ENCODE results near the gene METTL26.

DNA sequence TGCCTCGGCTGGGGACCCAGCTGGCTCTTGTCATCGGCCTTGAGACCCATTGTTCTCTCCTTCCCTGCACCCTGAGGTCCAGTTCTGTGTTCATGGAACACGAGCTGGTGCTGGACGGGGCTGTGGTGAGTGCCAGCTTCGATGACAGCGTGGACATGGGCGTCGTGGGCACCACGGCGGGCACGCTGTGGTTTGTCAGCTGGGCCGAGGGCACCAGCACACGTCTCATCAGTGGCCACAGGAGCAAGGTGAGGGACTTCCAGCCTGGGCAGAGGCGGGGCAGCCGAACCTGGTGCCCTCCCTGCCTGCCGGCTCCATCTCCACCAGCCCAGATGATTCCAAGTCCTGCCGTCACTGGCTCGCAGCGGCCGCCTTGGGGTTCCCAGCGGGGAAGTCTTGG is 26.5 kb upstream of the METTL26 start:
- no peak for TF ChIP-seq CTCF (IDR thresholded peaks at IDR 0.05)
- TF ChIP-seq POLR2A (IDR thresholded peaks at IDR 0.05), result no peak
- no peak for TF ChIP-seq EP300 (IDR thresholded peaks at IDR 0.05)
